Measurements from ENCODE around the gene MPC1.
"Not testable (repeated sequence)": the region's sequence is repeated elsewhere in the genome, so short reads cannot be mapped to it uniquely, and the experiment has no call there.

Gene MPC1

DNA sequence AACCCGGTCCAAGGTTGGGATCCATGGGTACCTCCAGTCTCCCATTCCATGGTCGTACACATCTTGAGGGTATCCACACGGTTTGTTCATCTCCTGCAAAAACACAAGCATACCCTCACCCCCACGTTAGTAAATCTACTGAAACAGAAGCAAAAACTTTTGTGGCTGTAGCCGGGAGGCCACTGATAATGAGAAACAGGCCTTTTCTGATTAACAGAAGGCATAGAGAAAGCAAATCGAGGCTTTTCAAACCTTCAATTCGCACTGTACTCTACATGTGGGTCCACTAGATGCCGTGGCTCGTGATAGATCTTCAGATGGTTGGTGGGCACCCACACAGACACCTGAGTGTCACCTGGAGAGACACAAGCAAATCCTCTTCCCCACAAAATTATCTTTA is 37.1 kb downstream of the MPC1 start:
- not testable (repeated sequence) for DNase-seq (ENCODE audit: low read depth)

DNA sequence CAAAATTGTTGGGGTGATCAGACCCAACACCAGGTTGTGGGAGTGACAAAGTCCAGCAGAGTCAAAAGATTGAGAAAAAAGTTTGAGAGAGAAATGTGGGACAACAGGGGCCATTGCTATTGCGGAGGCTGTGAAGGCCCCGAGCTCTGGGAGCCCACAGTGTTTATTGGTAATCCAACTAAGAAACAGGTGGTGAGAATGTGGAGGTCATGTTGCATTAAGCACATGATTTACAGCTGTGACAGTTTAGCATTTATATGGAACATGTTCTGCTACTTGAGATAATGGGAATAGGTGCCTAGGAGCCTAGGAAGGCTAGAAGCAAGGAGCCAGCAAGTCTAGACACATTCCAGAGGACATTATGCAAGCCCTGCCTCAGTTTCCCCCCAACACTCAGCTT is 37.8 kb downstream of the MPC1 start:
- DNase-seq (ENCODE audit: low read depth) = not testable (repeated sequence)

DNA sequence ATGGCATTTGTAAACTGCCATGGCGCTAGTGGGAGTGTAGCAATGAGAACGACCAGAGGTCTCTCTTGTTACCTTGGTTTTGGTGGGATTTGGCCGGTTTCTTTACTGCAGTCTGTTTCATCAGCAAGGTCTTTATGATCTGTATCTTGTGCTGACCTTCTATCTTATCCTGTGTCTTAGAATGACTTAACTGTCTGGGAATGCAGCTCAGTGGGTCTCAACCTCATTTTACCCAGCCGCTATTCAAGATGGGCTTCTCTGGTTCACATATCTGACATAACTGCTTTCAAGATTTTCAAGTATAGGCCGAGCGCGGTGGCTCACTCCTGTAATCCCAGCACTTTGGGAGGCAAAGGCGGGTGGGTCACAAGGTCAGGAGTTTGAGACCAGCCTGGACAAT is 38.5 kb downstream of the MPC1 start:
- no peak for DNase-seq (ENCODE audit: low read depth)

DNA sequence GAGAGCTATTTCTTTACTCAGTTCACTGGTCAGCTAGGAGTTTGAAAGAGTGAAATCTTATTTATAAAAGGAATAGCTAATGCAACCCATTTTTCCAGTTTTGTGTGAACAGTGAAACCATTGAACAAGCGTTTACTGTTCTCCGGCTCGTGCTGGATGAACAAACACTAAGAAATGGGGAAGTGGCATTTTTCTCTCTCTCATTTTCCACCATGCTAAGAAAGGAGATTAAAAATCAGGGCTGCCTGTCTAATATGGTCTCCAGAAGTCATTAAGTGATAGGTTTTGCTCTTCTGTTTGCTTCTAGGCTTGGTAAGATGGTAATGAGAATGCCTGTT is 39.6 kb downstream of the MPC1 start:
- no peak for DNase-seq (ENCODE audit: low read depth)

DNA sequence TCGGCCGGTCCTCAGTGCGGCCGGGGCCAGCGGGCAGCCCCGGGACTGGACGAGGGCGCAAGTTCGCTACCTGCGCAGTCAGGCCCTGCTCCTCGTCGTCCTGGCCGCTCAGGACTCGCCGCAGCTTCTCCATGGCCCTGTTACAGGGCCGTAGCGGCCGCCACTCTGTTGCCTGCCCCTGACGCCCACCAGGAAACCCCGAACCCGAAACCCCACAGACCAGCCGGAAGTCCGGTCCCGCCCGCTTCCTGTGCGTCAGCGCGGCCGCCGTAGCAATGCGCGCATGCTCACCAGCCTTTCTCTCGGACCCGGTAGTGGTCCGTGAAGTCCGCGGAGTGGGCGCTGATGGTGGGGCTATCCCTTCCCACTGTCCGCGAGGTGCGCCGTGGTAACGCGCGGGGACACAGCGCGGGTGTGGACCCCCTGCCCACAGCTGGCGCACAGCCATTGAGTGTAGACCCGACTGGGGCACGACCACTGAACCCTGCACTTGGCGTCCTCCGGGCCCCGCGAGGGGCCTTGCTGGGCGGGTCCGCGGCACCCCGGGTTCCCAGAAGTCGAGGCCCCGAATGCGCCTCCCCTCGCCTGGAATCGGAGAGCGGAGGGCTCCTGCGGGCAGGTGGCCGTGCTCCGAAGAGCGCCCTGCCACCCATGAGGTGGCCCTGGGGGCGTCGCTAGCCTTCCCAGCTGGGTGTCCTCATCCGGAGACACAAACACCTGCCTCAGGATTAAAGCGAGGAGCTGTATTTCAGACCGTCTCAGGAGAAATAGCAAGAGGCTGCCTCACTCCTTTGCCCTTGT is 40.2 kb downstream of the MPC1 start, which contains the start of gene SFT2D1:
Gene SFT2D1 (minus strand): TSS at position 197 of the 801 bp plus-strand sequence. CDS start 64 bp downstream, at position 133.
- DNase-seq (ENCODE audit: low read depth) = peak; percentile 46

DNA sequence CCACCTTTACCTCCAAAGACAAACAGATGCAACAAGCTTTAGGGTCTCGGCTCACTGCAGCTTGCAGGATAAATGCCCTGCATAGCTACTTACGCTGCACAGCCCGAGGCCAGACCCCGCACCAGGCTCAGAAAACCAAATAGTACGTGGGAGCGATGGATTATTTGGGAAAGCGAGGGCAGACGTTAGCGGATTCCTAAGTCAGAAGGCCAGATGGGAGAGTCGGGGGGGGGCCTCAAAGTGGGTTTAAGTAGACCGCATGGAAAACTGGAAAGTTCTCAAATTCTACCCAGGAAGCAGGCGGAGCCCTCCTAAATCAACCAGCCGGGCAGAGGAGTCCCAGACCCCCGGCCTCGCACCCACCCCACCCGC is 40.8 kb downstream of the MPC1 start:
- no peak for DNase-seq (ENCODE audit: low read depth)

DNA sequence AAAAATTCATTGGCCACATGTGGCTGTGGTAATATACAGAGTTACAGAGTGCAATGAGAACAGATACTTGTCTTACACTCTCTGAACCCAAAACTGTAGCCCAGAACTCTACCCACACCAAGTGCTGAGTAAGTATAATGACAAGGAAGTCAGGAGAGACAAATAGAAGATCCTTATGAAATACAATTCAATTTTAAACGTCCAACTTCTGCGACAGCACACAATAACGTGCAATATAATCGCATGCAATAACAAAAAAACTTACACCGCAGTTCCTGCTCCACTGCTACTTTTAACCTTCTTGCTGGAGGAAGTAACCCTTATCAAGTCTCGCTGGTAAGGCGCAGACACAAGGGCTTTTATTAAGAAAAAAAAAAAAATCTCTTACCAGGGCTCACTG is 41.3 kb downstream of the MPC1 start:
- no peak for DNase-seq (ENCODE audit: low read depth)

DNA sequence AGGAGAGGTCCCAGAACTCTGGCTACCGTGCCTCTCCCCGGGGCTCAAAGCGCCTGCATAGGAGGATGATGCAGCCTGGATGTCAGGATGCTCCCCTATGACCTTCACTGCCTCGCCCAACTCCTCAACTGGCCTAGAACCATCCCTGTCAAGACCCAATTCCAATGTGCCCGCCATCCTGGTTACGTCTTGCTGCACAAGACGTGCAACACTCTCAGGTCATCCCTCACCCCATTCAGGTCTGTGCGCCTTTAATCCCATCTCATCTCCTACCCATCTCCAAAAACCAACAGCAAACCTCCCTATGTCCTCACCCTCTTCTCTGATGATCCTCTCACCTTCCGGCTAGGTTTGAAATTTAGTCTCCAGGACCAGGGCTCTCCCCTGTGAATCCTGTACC is 43.9 kb downstream of the MPC1 start:
- DNase-seq (ENCODE audit: low read depth) = no peak

DNA sequence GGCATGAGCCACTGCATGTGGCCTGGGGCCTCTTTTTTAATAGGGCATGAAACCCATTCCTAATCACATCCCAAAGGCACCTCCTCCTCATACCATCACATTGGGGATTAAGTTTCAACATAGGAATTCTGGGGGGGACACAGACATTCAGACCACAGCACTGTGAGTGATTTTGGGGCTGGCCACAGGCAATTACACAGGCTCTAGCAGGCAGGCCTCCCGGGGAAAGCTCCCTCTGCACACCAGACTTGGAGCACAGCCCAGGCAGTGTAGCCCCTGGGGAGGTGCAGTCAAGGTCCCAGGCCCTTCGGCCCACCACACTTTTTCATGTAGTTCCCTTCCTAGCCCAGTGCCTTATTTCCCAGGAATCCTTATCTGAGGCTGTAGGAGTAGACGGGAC is 45.9 kb downstream of the MPC1 start:
- no peak for DNase-seq (ENCODE audit: low read depth)

DNA sequence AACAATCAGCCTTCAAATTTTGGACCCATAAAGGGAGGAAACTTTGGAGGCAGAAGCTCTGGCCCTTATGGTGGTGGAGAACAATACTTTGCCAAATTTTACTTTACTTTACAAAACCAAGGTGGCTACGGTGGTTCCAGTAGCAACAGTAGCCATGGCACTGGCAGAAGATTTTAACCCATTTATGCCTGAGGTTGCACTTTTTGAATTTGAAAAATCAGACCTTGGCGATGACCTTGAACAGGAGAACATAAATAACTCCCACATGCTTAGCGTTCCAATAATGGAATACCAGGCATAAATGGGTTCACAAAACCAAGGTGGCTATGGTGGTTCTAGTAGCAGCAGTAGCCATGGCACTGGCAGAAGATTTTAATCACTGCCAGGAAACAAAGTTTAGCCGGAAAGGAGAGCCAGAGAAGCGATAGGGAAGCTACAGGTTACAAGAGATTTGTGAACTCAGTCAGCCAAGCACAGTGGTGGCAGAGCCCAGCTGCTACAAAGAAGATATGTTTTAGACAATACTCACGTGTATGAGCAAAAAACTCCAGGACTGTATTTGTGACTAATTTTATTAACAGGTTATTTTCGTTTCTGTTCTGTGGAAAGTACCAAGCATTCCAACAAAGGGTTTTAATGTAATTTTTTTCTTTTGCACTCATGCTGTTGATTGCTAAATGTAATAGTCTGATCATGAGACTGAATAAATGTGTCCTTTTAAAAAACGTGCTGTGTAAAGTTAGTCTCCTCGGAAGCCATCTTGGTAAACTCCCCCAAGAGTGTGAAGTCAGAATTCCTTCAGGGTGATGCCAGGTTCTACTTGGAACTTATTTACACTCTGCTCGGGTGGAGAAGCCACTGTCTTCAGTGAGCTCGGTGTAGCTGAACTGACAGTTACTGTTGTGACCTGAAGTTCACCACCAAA is 47.1 kb downstream of the MPC1 start:
- DNase-seq (ENCODE audit: low read depth) = no peak

DNA sequence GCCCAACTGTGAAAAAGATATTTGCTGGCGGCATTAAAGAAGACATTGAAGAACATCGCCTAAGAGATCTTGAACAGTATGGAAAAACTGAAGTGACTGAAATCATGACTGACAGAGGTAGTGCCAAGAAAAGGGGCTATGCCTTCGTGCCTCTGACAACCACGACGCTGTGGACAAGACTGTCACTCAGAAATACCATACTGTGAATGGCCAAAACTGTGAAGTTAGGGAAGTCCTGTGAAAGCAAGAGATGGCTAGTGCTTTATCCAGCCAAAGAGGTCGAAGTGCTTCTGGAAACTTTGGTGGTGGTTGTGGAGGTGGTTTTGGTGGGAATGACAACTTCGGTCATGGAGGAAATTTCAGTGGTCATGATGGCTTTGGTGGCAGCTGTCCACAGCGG is 47.9 kb downstream of the MPC1 start:
- no peak for DNase-seq (ENCODE audit: low read depth)

DNA sequence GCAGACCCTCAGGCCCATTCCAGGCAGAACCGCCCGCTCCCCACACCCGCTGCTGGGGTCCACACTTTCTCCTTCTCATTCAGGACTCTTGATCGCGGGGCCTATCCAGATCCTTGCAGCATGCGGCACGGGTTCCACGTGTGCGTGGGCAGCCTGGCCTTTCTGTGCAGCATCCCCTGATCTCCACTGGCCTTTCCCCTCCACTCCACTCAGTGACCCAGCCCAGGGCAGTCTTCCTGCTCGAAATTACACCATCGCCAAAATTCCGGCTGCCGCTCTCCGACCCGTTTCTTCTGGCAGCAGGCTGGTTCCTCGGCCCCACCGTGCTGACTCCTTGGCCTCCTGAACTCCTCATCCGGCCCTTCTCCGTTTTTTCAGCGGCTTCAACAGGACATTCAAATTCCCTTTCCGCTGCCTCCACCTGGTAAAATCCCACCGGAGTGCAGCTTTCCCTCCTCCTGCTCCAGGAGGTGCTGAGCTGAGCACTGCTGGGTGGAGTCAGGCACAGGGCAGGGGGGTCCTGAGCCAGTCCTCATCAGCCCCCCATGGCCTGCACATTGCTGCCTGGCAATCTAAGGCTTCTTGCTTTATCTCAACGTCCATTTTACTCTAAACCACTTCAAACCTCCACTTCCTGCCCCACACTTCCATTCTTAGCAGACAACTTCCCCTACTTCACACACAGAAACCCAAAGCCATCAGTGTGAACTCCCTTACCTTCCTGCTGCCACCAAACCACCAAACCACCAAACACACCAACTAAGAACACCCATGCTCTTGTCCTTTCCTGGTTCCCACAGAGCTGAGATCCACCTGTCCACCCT is 49.4 kb downstream of the MPC1 start:
- no peak for DNase-seq (ENCODE audit: low read depth)

DNA sequence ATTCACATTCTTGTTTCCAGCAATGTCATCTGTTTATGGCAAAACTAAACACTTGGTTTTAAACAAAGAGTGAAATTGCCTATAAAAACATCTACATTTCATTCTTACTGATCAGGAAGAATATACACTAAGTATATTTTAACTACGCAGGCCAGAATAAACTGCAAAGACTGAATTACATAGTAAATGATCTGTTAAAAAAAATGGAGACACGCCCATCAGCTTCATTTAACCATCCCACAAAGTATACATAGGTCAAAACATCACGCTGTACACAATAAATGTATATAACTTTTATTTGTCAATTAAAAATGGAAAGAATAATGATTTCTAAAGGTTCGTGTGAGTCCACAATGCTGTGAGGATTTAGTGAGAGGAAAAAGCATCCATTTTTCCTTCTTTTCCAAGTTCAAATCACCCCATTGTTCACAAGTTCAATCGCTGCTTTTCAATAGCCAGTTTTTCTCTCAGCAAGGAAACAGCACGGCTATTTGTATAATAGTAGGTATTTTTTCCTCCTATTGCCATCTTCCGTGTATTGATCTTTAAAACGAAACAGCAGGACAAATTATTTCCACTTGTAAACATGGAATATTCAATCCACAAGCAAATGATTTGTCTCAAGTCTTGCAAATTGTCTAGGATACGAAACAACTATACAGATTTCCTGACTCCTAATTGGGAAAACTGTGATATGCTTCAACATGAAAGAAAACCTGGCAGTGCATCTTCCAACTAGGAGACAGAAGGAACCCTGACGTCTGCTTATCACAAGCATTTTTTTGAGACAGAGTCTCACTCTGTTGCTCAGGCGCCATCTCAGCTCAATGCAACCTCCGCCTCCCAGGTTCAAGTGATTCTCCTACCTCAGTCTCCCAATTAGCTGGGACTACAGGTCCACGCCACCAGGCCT is 51.0 kb downstream of the MPC1 start:
- no peak for DNase-seq (ENCODE audit: low read depth)

DNA sequence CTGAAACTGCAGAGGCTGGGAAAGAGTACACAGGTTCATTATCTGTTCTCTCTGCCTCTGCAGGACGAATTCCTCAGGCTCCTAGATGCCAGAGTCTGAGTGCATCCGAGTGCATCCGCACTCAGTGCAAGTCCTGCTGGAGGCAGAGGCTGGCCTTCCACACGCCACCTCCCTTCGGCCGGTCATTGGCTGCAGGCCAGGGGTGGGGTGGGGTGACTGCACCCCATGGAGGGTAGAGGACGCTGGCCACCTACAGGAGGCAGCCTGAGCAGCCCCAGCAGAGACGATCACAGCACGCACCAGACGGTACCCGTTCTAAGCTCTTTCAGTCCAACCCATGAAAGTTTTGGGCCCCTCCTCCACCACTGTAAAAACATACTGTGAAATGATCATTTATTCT is 52.1 kb downstream of the MPC1 start:
- DNase-seq (ENCODE audit: low read depth) = no peak

DNA sequence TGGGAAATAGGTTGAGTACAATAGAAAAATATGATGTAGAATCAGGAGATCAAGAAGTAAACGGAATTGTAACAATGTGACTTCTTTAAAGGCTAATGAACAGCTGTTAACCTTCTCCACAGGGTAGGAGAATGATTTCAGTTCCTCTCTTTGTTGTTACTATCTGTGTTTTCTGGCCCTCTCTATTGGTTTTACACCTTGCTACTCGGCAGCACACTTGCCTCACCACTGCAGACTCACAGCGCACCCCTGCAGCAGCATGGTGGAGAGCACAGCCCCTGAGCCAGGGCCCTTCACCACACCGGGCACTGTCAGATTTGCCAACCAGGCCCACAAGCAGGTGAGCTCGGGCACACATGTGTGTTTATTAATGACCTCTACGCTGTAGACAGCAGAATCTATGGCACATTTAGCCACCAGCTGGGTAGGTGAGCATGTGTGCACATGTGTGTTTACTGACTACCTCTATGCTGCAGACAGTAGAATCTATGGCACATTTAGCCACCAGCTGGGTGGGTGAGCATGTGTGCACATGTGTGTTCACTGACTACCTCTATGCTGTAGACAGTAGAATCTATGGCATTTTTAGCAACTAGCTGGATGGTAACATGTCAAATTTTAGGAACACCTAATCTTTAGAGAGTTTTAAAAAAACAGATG is 57.2 kb downstream of the MPC1 start:
- no peak for DNase-seq (ENCODE audit: low read depth)

DNA sequence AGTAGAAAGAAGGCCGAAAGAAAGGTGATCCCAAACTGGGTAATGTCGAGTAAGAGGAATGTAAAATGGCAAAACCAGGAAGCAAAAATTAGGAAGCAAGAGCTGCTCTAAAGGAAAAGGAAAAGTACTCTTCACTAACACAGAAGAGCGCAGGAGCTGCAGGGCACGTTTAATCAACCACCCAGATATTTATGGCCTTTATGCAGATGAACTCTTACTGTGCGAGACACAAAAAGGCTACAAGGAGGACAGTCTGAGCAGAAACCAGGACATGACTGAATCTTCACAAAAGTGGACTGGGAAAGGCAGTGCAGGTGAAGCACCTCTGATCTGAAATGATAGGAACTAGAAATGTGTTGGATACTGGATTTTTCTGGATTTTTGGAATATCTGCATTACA is 59.3 kb downstream of the MPC1 start:
- no peak for DNase-seq (ENCODE audit: low read depth)

DNA sequence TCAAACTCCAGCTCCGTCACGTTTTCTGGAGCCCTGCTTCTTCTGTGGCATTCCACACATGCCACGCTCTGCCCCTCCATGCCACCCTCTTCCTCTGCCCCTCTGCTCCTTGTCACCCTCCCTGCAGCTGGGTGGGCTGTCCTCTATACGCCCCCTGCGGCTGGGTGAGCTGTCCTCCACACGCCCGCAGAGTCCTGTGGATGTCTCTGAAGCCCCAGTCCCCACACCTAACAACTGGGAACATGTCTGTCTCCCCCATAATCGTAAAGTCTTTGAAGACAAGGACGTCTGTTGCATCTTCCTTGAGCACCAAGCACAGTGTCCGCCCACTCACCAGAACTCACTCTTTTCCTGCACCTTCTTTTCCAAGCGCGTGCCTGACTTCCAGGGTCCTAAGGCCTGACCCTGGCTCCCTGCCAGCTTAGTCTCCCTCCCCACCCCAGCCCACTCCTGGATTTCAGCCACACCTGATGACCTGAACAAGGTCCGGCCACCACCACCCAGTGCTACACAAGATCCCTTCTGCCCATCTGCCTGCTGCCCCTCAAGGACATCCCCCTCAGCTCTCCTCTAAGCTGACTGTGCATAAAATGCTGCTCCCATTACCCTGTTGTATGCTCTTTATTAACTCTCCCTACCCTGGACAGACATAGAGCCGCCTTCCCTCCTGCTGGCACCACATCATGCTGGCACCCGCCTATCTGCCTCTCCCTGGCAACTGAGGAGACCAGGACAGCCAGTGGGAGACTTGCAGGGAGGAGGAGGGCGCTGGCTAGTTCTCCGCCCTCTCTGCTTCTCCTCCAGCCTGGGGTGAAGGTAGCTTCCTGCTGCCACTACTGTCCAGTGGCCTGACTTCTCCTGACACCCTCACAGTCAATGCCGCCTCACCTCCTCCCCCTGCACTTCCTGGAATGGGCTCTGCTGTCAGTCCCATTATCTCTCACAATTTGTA is 63.8 kb downstream of the MPC1 start:
- DNase-seq (ENCODE audit: low read depth) = no peak

DNA sequence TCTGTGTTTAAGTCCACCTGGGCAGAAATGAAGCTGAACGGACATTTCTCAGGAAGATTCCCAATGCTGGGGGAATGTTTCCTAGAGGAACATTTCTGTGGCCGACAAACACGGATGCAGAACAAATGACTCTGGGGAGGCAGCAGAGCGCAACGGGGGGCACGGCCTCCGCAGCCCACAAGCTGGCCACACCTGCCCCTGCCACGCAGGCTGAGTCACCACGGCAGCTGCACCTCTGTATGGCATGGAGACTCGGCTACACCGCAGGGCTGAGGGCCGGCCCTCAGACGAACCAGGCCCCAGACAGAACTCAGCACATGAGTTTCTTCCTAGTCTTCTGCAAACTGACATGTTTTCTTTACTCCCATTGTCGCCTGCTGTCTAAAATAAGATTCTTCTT is 64.5 kb downstream of the MPC1 start:
- DNase-seq (ENCODE audit: low read depth) = no peak
